ENCODE data around the gene TFDP2. TPM values are rescaled to one million over a fixed set of nuclear protein-coding genes. Genes with fewer than 3 reads are reported as not detected.

Gene TFDP2
- total RNA-seq, 4 donors from 2014 or later, result 18.2 to 286 (median 64.4) TPM

DNA sequence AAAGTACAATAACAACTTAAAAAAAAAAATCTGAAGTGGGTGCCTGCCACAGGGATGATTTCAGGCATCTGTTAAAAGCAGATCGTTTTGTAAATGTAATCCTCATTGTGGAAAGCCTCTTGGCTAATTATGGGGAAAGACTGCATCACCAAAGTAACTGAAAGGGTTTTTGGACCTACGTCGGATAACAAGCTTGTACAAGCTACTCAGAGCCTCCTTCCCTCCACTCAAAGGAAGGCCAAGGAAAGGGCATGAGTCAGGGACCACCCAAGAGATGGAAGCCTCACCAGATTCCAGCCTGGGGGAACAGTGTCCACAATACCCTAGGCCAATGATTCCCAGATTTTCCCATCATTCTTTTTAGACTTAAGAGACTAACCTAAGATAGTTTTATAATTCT, 188.6 kb downstream of the TFDP2 start:
- Histone ChIP-seq H3K36me3 (no peaks in the 10 kb centered on the region), H3K4me3 (no peak overlapping the region), H3K27me3 (no peaks in the 10 kb centered on the region), H3K9me3 (no peaks in the 10 kb centered on the region), H3K4me1 (no peaks in the 10 kb centered on the region), H3K27ac (peak overlapping the region; percentile 71 to 73)
- no peak for TF ChIP-seq POLR2A (IDR thresholded peaks at IDR 0.05)
- TF ChIP-seq, protein P1, sequence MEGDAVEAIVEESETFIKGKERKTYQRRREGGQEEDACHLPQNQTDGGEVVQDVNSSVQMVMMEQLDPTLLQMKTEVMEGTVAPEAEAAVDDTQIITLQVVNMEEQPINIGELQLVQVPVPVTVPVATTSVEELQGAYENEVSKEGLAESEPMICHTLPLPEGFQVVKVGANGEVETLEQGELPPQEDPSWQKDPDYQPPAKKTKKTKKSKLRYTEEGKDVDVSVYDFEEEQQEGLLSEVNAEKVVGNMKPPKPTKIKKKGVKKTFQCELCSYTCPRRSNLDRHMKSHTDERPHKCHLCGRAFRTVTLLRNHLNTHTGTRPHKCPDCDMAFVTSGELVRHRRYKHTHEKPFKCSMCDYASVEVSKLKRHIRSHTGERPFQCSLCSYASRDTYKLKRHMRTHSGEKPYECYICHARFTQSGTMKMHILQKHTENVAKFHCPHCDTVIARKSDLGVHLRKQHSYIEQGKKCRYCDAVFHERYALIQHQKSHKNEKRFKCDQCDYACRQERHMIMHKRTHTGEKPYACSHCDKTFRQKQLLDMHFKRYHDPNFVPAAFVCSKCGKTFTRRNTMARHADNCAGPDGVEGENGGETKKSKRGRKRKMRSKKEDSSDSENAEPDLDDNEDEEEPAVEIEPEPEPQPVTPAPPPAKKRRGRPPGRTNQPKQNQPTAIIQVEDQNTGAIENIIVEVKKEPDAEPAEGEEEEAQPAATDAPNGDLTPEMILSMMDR (IDR thresholded peaks at IDR 0.05), result no peak
- DNase-seq, result no peak
- intact Hi-C loops (cut with DNase I; ENCODE audit: low total_unique reads), result no loop called here

DNA sequence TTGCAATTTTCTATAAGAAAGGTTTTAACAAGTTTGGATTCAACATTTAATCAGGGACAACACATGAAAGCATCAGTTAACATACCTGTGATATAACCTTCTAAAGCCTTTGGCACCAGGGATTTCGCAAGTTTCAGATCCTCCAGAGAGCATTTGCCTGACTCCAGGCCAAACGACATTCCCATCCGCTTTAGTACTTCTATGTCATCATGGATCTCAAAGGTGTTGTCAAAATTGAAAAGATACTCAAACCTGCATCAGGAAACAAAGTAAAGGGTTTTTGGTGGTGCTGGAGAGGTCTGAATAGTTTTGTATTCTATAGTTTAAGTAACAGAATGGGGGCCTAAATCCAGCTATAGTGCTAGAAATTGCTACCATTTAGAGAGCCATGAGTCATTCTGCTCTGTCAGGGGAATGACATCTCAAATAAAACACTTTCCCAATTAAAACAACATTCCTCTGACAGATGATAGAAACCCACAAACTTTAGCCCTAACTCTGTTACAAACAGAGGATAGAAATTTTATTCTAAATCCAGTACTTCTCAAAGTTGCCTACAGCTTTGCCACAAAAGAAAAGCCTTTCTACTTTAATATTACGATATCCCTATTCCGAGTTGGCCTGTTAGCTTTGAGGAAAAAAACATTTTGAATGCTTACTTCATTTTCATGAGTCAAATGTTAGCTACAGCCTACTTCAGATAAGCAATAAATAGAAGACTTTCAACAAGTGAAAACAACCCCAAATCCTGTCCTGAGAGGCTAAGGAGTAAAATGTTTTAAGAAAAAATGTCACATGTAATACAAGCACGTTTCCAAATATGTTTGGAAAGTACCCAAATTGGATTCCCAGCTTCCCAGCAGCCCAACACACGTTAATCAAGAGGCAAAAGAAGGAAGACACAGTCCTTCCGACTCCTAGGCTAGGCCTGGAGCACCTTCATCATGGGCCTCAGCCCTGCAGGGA, 189.5 kb downstream of the TFDP2 start:
- Histone ChIP-seq H3K4me1 (no peaks in the 10 kb centered on the region), H3K4me3 (no peak overlapping the region), H3K9me3 (no peaks in the 10 kb centered on the region), H3K27ac (peak overlapping the region; percentile 71 to 73), H3K27me3 (no peaks in the 10 kb centered on the region), H3K36me3 (no peaks in the 10 kb centered on the region)
- TF ChIP-seq POLR2A (IDR thresholded peaks at IDR 0.05), result no peak
- TF ChIP-seq, protein P1 (IDR thresholded peaks at IDR 0.05), result no peak
- intact Hi-C loops (cut with DNase I; ENCODE audit: low total_unique reads), result no loop called here
- DNase-seq, result no peak

DNA sequence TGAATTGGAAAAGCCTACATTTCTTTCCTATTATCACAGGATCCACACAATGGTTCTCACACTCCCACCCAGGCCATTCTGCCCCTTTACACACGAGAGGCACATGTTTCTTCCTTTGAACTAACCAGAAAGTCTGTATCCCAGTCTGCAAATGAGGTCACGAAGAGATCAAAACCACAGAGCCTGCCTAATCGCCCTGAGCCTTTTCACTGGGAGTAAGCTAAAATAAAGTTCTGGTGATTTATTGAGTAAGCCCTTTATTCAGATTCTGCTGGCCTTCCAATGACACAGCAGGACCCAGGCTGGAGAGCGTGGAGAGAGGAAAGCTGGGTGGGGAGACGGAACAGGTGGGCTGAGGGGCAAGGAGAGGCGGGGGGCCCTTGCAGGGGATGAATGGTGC, 194.2 kb downstream of the TFDP2 start:
- no peaks in the 10 kb centered on the region for H3K9me3 ChIP-seq
- H3K36me3 ChIP-seq, result no peaks in the 10 kb centered on the region
- H3K4me3 ChIP-seq, result no peak overlapping the region
- no peak for TF ChIP-seq POLR2A (IDR thresholded peaks at IDR 0.05)
- TF ChIP-seq, protein P1 (IDR thresholded peaks at IDR 0.05), result no peak
- DNase-seq, result no peak
- peaks cover 0 to 4% of the 10 kb centered on the region in 2 donors for H3K4me1 ChIP-seq
- H3K27ac ChIP-seq, result peak overlapping the region; percentile 24 to 32
- intact Hi-C loops (cut with DNase I; ENCODE audit: low total_unique reads), result no loop called here
- H3K27me3 ChIP-seq, result no peaks in the 10 kb centered on the region

DNA sequence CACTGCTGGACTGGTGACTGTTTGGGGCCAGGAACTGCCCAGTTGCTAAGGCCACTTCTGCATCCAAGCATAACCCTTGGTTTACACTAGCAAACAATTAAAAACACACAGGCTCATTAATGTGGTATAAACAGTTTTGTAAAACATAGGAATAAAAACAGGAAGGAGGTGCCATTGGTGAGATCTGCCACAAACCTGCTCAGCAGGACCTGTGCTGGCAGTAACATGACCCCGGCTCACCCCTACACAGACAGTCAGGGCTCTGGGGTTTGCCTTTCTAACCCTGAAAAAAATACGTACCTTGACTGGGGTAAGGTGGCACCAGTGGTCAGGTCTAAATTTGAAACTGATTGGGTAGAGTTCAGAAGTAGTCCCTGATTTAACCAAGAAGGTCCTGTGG, 196.7 kb downstream of the TFDP2 start:
- Histone ChIP-seq H3K4me3 (no peak overlapping the region), H3K27ac (no peak overlapping the region), H3K27me3 (no peaks in the 10 kb centered on the region), H3K9me3 (no peaks in the 10 kb centered on the region), H3K36me3 (no peaks in the 10 kb centered on the region), H3K4me1 (peaks cover 0 to 4% of the 10 kb centered on the region in 2 donors)
- TF ChIP-seq, protein P1 (IDR thresholded peaks at IDR 0.05), result no peak
- TF ChIP-seq POLR2A (IDR thresholded peaks at IDR 0.05), result no peak
- intact Hi-C loops (cut with DNase I; ENCODE audit: low total_unique reads), result no loop called here
- DNase-seq, result no peak
